Stimulated activated CD8-positive, alpha-beta memory T cell treated with anti-CD3 and anti-CD28 coated beads, Interleukin-7, amount 100 ng/mL, for 4 hours (primary cell): Measurements from ENCODE around the gene HNRNPA1.
"Not testable (repeated sequence)": the region's sequence is repeated elsewhere in the genome, so short reads cannot be mapped to it uniquely, and the experiment has no call there.

Source experiments
- DNase-seq, 2 donors: peaks; one replicate each; pipeline ENCODE4 v3.0.0-alpha.2; 2020; ENCODE audit warnings: low read depth in 2 of 2

Gene HNRNPA1

DNA sequence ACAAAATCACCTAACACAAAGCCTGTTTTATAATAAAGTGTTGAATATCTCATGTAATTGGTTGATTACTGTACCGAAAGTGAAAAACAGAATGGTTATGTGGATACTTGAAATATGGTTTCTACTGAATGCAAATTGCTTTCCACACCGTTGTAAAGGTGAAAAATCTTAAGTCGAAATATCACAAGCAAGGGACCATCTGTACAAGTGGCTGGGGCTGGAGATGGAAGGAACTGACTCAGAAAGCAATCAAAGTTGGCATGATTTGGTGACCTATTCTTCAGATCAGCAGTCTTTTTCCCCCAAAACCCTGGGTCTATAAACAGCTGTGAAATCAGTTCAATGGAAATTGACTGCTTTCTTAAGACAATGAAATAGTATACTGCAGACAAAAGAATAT, 4.2 kb upstream of the HNRNPA1 start:
- no peak for DNase-seq

GRCh38 chr12:54277823-54278276, 2.7 kb upstream of the HNRNPA1 start:
- DNase-seq = no peak

- no peak for DNase-seq
Measured at GRCh38 chr12:54279227-54279631, 1.3 kb upstream of the HNRNPA1 start.

DNA sequence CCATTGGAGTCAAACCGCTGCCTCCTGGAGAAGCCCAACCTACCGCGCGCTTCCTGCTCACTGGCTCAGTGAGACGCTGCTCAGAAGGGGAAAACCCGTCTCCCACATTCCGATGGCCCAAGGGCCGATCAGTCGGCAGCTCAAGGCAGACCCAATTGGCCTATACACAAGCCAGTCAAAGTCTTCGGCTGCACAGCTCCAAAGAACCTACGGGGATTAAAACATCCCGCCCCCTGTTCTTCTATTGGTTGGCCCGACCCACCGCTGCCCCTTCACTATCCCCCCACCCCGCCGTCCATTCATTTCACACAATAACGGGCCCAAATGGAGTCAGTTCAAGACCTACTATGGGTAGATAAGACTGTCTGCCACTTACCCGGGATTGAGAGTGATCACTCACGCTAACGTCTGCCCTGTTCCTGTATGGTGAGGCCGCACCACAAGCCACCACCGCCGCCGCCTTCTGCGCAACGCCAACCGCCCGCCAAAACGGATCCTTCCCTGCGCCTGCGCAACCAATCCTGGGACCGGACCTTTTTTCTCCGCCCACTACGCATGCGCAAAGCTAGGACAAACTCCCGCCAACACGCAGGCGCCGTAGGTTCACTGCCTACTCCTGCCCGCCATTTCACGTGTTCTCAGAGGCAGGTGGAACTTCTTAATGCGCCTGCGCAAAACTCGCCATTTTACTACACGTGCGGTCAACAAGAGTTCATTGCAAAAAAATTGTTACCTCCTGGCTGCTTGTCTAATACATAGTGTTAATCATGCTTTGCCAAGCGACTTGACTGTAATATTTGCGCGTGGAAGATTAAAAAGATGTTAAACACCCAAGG, 676 bp upstream of the HNRNPA1 start, which contains the start of gene CBX5:
TSS of gene CBX5 (minus strand) at position 491 of the 836 bp plus-strand sequence. CDS start 22,472 bp downstream, outside the sequence.
- peak; percentile 98 to 100 for DNase-seq

GRCh38 chr12:54281261-54281638, 724 bp downstream of the HNRNPA1 start:
- not testable (repeated sequence) for DNase-seq

DNA sequence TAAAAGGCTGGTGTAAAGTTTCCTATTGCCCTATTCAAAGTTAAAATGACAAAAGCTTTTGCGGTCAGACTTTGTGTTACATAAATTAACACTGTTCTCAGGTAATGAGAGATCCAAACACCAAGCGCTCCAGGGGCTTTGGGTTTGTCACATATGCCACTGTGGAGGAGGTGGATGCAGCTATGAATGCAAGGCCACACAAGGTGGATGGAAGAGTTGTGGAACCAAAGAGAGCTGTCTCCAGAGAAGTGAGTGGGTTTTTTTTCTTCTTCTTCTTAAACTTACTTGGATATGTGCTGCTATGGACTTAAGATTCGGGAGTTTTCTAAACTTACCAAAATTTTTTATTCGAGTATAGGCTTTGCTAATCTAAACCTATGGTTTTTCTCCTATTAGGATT, 1.2 kb downstream of the HNRNPA1 start:
- not testable (repeated sequence) for DNase-seq

GRCh38 chr12:54282949-54283593, 2.5 kb downstream of the HNRNPA1 start:
- no peak for DNase-seq

DNA sequence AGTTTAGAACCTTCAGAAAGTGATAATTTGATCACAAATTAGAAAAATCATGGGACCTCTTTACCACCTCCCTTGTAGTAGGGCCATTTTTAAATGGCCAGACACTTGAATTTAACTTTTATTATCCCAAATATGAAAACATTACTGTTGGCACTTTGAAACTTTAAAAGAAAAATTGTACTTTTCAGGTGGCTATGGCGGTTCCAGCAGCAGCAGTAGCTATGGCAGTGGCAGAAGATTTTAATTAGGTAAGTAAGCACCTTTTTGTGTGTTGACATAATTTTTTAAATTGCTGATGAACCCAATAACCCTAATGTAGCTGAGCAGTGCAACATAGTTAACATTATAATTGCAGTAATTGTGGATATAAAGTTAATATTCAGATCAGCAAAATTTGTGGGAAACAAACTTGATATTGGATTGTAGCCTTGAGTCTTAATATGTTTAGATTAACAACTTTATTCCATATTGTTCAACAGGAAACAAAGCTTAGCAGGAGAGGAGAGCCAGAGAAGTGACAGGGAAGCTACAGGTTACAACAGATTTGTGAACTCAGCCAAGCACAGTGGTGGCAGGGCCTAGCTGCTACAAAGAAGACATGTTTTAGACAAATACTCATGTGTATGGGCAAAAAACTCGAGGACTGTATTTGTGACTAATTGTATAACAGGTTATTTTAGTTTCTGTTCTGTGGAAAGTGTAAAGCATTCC, 3.7 kb downstream of the HNRNPA1 start:
- DNase-seq = not testable (repeated sequence)

- DNase-seq = no peak
Measured at GRCh38 chr12:54285150-54286041, 4.9 kb downstream of the HNRNPA1 start.

DNA sequence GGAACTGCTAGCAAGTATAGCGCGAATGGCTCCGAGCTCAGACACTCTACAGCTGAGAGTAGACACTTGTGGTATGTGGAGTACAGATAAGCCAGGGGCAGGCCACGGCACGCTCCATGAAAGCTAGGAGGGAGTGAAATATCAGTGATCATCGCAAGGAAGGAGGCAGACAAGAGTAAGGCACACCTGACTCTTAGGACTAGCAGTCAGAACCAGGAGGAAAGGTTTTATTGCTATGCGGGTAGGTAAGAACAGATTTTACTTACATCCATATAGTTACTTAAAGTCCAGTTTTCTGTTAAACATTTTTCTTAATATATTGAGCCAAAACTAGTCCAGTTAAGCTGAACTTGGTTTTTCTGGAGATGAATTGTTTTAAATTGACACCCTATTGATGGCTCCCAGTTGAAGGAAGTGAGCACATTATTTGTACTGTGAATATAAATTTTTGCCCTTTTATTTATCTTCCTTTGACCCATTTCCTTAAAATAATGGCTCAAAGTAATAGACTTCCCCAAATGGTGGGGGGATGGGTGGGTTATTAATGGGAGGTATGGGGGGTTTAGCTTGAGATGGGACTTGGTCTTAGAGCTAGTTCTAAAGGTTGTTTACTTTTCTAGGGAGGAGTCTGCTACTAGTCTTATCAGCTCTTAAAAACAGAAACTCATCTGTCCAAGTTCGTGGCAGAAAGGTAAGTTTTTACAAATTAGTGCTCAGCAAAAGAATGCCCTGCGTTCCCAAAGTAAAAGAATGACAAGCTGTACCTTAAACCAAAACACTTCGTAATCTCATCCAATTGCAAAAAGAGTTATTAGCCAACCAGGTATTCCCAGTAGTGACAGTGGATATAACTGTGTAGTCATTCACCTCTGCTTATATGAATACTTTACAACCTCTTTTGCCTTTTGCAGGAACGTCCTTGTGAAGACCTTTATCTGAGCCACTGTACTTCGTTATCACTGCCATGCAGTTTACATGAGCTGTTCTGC, 5.8 kb downstream of the HNRNPA1 start:
- DNase-seq = no peak

- no peak for DNase-seq
Measured at GRCh38 chr12:54287261-54288157, 7.0 kb downstream of the HNRNPA1 start.

DNA sequence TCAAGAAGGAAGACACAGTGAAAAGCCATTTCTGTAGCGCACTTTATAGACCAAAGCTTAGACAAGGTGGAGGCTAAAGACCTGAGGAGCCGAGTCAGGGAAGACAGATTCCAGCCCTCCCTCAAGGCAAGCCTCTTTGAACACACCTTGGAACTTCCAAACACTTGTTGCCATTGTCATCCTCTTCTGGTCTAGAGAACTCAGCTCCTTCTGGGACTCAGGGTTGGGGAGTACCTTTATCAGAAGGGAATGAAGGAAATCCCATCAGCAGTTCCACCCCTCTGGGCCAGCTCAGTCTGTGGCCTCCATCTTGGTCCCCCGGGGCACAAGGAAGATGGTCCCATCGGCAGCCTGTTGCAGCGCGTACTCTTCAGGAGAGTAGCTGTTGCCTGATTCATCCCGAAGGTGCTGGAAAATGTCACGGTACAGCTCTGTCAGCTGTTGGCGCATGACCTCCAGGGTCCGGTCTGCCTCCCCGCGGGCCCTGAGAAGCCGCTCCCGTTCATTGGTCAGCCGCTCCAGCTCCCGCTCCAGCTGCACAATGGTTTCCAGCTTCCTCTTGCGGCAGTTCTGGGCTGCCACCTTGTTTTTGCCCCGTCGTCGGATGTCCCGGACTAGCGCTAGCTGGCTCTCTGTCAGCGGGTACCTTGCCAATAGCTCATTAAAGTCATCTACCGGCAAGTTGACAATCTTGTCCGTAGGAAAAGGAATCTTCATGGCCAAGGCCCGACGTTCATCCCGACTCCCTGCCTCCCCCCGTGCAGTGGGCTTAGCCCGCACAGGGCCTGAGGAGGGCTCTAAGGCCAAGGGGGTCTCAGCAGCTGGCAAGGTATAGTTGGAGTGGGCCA, 11.8 kb downstream of the HNRNPA1 start:
- DNase-seq = no peak

DNA sequence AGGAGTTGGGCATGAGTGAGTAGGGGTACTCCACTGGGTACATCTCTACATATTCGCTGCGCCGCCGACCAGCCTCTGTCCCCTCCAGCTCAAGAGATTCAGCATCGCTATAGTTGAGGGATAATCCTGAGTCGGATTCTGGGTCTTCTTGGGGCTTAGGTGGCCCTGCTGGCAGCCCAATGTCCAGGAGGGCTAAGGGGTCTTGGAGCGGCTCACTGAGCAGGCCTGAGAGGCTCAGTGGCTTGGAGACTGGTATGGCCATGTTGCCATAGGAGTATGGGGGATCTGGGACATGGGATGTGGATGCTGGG, 12.4 kb downstream of the HNRNPA1 start:
- no peak for DNase-seq

GRCh38 chr12:54294152-54294952, 13.8 kb downstream of the HNRNPA1 start:
- no peak for DNase-seq

DNA sequence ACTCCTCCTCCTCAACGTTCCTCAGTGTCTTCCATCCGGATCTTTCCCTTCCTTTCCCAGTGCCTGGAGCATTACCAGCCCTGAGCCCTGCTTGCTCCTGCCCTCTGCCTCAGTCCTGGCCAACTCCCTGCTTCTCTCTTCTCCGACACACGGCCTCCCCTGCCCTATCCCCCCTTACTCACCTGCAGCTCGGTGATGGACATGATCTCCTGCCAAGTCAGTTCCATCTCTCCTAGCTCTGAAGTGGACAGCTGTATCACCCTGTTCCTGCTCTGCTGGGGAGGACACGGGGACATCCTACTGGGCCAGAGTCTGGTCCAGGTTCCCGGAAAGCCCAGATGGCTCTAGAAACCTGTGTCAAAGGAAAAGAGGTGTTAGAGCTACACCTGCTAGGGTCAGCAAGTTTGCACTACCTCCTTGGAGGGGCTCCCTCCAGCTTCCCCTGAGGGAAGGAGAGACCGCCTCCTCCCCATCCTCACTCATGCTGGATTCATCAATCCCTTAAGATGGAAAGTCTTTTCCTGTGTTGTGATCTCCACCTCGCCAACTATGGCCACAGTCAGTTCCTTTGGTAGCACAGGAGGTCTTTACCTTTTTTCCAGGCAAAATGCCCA, 14.5 kb downstream of the HNRNPA1 start:
- DNase-seq = no peak

DNA sequence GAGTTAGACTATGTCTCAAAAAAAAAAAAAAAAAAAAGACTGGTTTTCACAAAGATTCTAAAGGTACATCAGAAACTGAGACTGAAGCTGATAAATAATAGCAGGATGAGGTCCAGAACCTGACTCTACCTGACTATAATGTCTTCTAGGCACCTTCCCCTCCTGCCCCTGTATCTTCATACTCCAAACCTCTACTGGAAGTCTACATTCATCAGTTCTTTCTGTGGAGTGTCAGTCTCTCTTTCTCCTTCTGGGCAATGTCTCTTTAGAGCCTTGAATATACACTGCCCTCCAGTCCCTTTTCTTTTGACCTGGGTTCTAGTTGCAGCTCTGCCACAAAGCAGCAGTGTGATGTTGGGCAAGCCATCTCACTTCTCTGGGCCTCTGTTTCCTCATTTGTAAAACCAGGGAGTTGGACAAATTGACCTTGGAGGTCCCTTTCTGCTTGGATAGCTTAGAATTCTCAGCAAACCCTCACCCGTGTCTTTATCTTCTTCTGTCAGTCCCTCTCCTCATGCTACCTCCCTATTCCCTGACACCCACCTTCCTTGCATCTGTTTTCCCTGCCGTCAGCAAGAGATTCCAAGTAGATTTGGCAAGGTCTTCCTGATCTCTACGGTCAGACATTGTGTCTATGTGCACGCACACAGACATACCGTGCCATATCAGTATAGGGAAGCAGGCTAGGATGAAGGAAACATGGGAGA, 16.0 kb downstream of the HNRNPA1 start:
- no peak for DNase-seq
